ENCODE data around the gene ERC2. TPM values are rescaled to one million over a fixed set of nuclear protein-coding genes. Genes with fewer than 3 reads are reported as not detected.

Gene ERC2
- total RNA-seq, 4 donors from 2014 or later, result 5.3 to 8.8 (median 7.8) TPM

DNA sequence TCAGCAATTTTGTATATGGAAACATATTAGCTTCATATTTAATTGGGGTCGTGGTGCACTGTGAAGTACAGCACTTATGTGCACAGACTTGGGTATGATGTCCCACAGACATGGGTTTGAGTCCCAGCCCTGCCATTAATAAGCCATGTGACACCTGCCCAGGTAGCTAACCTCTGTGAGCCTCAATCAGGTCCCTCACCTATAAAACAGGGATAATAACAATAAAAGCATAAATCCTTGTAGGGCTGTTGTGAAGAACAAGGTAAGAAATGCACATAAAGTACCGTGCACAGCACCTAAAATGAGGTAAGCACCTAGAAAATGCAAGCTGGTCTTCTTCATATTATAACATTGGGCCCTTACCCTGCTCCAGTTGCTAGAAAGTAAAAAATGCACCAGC, 807.6 kb downstream of the ERC2 start:
- no peaks in the 10 kb centered on the region for H3K27me3 ChIP-seq
- H3K4me1 ChIP-seq, result no peaks in the 10 kb centered on the region
- no peaks in the 10 kb centered on the region for H3K9me3 ChIP-seq
- no peak for DNase-seq
- no peak overlapping the region for H3K27ac ChIP-seq
- H3K4me3 ChIP-seq (replicated peaks in 1 of 3), result no peak overlapping the region
- 85 to 88% methylated on average over 2 of the region's 2 CpGs for WGBS, 2 donors
- intact Hi-C loops (cut with DNase I), result no loop called here
- TF ChIP-seq, protein P1, sequence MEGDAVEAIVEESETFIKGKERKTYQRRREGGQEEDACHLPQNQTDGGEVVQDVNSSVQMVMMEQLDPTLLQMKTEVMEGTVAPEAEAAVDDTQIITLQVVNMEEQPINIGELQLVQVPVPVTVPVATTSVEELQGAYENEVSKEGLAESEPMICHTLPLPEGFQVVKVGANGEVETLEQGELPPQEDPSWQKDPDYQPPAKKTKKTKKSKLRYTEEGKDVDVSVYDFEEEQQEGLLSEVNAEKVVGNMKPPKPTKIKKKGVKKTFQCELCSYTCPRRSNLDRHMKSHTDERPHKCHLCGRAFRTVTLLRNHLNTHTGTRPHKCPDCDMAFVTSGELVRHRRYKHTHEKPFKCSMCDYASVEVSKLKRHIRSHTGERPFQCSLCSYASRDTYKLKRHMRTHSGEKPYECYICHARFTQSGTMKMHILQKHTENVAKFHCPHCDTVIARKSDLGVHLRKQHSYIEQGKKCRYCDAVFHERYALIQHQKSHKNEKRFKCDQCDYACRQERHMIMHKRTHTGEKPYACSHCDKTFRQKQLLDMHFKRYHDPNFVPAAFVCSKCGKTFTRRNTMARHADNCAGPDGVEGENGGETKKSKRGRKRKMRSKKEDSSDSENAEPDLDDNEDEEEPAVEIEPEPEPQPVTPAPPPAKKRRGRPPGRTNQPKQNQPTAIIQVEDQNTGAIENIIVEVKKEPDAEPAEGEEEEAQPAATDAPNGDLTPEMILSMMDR (IDR thresholded peaks at IDR 0.05), result no peak
- TF ChIP-seq POLR2A (IDR thresholded peaks at IDR 0.05), result no peak
- H3K36me3 ChIP-seq, result no peaks in the 10 kb centered on the region

DNA sequence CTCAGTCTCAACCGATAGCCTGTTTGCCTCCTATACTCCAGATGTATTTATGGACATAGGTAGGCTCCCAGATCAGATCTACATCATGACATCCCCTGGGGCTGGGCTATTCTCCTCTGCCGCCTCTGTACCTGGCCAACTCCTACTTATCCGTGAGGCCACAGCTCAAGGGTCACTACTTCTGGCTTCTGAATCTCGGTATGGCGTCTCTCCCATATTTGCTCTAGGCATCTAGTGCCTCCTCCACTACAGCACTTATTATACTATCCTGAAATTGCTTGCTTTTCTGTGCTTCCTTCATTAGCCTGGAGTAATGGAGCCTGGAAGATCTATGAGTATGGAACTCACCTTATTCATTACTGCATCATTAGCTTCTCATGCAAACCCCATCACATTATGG, 808.6 kb downstream of the ERC2 start:
- no peak for DNase-seq
- Histone ChIP-seq H3K27ac (no peak overlapping the region), H3K4me1 (no peaks in the 10 kb centered on the region), H3K4me3 (replicated peaks in 1 of 3) (no peak overlapping the region), H3K27me3 (no peaks in the 10 kb centered on the region), H3K36me3 (no peaks in the 10 kb centered on the region), H3K9me3 (no peaks in the 10 kb centered on the region)
- TF ChIP-seq, protein P1 (IDR thresholded peaks at IDR 0.05), result no peak
- TF ChIP-seq POLR2A (IDR thresholded peaks at IDR 0.05), result no peak
- WGBS, 2 donors, result 92 to 95% methylated on average over 5 of the region's 5 CpGs
- intact Hi-C loops (cut with DNase I), result no loop called here

DNA sequence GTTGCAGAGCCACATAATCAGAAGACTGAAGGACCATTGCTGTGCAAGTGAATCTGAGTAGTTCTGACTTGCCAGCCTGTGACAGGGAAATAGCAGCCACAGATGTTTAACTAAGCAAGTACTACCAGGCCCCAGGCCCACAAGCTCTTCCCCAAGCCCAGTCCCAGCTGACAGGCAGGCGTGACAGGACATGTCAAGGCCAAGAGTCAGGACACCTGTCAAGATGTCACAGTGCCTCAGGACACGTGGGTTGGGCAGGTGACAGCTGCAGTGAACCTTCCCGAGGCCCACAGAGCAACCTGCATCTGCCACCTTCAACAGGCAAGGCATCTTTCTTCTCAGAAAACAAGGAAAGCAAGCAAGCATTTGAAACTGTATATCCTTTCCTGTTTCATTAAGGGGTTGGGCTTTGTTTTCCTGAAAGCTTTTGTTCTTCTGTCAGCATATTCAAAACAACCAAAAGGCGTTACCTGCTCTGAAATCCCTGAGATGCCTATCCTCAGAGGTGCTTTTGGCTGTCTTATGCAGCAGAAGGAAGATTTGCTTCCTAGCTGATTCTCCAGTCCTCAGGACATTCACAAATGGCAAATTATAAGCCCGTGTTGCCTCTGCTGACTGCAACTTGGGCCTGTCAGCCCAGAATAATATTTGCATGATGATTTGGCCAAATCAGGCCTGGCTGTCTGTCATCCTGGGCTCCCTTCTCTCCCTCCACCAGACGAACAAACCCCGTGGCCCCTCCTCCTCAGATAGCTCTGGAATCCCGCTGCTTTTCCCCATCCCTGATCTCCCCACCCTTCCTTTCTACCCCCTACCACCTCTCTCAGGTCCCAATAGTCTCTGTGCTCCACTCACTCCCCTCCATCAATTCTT, 809.3 kb downstream of the ERC2 start:
- TF ChIP-seq POLR2A (IDR thresholded peaks at IDR 0.05), result no peak
- TF ChIP-seq, protein P1 (IDR thresholded peaks at IDR 0.05), result no peak
- no peak for DNase-seq
- intact Hi-C loops (cut with DNase I), result no loop called here

DNA sequence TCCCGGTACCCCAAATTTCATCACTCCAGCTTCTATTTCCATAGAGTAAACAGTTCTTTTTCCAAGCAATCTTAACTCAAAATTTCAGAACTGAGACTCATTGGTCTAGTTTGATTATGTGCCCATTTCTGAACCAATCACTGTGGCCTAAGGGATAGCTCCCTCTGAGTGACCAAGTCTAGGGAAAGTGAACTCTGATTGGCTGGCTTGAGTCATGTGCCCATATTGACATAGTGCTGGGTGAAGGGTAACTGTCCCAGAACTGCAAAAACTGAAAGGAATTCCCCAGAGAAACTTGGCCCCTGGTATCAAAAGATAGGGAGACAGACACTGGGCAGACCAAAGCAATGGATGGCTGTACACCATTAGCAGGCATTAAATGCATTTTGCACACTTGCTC, 810.0 kb downstream of the ERC2 start:
- DNase-seq, result no peak
- Histone ChIP-seq H3K27me3 (no peaks in the 10 kb centered on the region), H3K36me3 (no peaks in the 10 kb centered on the region), H3K4me1 (no peaks in the 10 kb centered on the region), H3K27ac (no peak overlapping the region), H3K4me3 (replicated peaks in 1 of 3) (no peak overlapping the region), H3K9me3 (no peaks in the 10 kb centered on the region)
- intact Hi-C loops (cut with DNase I), result no loop called here
- WGBS, 2 donors, result 94 to 96% methylated on average over 1 of the region's 1 CpG
- TF ChIP-seq, protein P1 (IDR thresholded peaks at IDR 0.05), result no peak
- TF ChIP-seq POLR2A (IDR thresholded peaks at IDR 0.05), result no peak

More for the DNA sequence above, 809.3 kb downstream of the ERC2 start:
- Histone ChIP-seq H3K36me3 (no peaks in the 10 kb centered on the region), H3K9me3 (no peaks in the 10 kb centered on the region), H3K4me1 (no peaks in the 10 kb centered on the region), H3K27me3 (no peaks in the 10 kb centered on the region), H3K27ac (no peak overlapping the region), H3K4me3 (replicated peaks in 1 of 3) (no peak overlapping the region)
- 78 to 83% methylated on average over 6 to 8 of the region's 8 CpGs for WGBS, 2 donors

DNA sequence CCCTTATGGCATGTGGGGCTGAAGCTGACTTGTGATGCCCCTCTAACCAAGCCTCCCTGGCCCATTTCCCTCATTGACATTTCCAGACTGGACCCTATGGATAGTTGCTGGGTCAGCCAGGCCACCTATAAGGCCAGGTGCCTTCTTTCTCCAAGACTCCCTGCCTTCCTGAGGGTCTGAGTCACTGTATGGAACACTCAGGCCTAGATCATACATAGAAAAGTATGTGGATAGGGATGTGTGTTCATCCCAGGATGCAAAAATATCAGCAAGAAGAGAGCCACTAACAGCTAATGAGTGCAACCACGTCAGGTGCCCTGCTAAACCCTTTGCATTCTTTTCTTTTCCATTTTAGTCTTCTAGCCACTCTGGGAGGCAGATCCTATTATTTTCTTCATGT, 812.7 kb downstream of the ERC2 start:
- Histone ChIP-seq H3K4me1 (no peaks in the 10 kb centered on the region), H3K27ac (no peak overlapping the region), H3K9me3 (no peaks in the 10 kb centered on the region), H3K27me3 (no peaks in the 10 kb centered on the region), H3K4me3 (replicated peaks in 1 of 3) (no peak overlapping the region), H3K36me3 (no peaks in the 10 kb centered on the region)
- no peak for TF ChIP-seq POLR2A (IDR thresholded peaks at IDR 0.05)
- no peak for DNase-seq
- 94 to 97% methylated on average over 1 of the region's 1 CpG for WGBS, 2 donors
- intact Hi-C loops (cut with DNase I), result no loop called here
